ENCODE data around the gene PKP3.
"Not testable (repeated sequence)": the region's sequence is repeated elsewhere in the genome, so short reads cannot be mapped to it uniquely, and the experiment has no call there.

PKP3 gene

DNA sequence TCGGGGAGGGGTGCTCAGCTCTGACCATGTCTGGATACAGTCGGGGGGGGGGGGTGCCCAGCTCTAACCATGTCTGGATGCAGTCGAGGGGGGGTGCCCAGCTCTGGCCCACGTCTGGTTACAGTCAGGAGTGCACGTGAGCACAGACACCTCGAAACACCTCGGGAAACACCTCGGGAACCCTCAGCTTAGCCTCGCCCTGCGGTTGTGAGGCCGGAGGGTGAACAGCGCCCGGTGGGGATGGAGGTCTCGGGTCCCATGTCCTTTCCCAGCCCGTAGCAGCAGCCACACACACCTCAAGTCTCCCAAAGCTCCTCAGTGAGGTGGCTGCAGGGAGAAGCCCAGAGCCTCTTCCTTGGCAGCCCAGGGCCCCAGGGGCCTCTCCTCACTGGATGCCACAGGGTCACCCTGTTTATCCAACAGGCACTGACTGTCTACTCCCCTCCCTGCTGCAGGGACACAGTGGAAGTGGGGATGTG, 18.7 kb downstream of the PKP3 start:
- DNase-seq (ENCODE audit: low read depth): no peak

DNA sequence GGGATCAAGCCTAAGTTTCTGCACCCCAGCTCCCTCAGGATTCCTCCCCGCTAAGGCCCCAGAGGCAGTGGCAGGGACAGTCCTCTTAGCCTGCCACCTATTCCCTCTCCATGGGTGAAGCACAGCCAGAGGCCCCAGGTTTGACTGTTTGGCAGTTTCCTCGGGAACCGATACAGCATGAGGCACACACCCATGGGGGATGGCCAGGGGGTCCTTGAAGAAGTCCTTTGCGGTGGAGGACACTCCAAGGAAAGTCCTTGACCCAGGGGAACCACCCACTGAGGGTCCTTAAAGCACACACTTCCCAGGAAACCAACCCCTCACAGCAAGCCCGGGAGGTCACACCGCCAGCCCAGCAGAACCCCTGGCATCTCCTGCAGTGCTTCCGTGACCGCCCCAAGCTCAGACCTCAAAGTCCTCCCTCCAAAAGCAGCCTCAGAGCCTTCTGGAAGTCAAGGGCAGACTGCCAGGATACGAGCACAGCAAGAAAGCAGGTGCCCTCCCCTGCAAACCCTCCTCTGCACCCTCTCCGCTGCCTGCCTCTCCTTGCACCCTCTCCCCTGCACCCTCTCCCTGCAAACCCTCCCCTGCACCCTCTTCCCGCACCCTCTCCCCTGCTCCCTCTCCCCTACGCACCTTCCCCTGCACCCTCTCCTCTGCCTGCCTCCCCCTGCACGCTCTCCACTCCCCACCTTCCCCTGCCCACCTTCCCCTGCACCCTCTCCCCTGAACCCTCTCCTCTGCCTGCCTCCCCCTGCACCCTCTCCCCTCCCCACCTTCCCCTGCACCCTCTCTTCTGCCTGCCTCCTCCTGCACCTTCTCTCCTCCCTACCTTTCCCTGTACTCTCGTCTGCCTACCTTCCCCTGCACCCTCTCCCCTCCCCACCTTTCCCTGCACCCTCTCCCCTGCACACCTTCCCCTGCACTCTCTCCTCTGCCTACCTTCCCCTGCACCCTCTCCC, 19.4 kb downstream of the PKP3 start:
- DNase-seq (ENCODE audit: low read depth): no peak

DNA sequence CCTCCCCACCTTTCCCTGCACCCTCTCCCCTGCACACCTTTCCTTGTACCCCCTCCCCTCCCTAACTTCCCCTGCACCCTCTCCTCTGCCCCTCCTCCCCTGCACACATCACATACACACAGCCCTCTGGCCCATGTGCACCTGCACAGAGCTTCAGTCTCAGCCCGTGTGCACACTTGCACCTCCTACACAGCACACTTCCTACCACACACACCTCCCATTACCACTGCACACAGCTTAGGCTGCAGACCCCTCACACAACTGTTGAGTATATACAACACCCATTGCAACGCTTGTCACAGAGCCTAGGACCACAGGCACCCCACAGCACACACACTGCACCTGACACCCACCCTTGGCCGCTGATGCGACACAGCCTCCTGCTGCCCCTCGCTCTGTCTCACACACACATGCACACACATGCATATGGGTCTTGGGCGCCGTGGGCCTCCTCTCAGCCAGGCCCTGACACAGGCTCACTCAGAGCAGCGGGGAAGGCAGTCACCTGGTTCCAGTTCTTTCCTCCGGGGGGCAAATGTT, 20.4 kb downstream of the PKP3 start:
- no peak for DNase-seq (ENCODE audit: low read depth)

DNA sequence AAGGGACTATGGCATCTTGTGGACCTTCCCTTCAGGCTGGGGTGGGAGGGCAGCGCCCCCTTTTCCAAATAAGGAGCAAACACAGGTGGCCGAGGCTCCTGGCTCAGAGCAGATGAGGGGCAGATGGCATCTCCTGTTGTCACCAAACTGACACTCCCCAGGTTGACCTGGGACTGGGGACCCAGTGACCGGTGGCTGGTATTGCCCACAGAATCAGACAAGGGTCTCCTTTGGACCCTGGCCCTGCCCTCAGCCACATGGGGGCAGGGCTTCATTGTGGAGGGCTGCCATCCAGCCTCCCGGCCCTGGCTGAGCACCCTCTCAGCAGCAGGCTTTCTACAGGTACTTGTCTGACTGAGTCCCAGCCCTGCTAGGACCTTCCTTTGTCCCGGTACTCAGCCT, 21.6 kb downstream of the PKP3 start:
- DNase-seq (ENCODE audit: low read depth): no peak

DNA sequence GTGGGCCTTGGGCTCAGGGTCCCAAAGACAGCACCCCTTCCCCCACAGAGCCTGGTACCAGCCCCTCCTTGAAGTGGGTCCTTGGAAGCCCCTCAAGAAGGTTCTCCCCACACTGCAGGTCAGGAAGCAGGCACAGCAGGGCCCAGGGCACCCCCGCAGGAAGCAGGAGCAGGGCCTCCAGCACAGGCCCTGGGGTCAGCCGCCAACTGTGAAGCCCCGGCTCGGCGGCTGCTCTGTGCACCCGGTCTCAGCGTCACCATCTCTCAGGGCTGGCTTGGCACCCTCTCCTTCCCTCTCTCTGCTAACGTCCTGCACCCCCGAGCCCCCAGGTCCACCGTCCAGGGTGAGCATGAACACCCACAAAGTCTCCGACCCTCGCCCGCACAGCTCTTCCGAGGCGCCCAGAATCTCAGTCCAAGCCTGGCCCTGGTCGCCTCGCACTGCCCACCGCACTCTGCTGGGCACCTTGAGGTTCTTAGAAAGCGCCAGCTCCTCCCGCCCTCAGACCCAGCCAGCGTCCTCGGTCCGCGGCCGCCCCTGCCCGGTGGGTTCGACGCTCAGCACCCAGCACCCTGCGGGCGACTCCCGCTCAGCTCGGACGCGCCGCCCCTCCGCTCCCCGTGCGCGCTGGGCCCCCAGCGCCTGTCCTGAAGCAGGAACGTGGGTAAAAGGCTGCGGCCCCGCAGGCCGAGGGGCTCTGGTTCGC, 22.2 kb downstream of the PKP3 start:
- no peak for DNase-seq (ENCODE audit: low read depth)

DNA sequence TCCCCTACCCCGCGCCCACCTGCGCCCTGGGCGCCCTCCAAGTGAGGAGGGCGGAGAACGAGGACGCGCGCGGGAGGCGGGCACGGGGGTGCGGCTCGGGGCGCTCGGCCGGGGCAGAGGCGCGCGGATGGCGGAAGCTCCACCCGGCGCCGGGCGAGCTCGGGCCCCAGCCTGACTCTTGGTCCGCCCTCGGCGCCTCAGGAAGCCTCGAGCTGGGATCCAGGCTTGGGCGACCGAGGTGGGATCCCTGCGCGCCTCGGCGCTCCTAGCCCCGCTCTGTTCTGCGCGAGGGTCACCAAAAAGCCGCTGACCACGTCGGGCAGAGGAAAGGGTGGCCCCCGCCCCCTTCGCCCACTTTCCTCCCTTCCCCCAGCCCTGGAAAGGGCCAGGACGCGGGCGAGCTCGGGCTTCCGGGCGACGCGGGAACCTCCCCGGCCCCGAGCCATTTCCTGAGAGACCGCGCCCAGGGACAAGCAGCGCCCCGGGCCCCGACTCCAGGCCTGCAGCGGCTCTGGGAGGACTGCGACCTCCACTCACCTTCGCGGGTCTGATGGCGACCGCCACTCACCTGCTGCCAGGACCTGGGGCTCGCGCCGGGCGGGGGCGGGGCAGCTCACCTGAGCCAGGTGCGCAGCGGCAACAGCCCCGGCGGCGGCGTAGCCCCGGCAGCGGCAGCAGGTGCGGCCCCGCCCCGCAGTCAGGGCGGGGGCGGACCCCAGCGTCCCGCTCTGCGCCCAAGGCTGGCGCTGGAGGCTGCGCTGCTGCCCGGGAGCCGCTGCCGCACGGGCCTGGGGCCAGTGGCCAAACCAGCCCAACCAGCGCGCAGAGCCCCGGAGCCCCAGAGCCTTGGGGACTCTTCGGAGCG, 23.0 kb downstream of the PKP3 start:
- no peak for DNase-seq (ENCODE audit: low read depth)

DNA sequence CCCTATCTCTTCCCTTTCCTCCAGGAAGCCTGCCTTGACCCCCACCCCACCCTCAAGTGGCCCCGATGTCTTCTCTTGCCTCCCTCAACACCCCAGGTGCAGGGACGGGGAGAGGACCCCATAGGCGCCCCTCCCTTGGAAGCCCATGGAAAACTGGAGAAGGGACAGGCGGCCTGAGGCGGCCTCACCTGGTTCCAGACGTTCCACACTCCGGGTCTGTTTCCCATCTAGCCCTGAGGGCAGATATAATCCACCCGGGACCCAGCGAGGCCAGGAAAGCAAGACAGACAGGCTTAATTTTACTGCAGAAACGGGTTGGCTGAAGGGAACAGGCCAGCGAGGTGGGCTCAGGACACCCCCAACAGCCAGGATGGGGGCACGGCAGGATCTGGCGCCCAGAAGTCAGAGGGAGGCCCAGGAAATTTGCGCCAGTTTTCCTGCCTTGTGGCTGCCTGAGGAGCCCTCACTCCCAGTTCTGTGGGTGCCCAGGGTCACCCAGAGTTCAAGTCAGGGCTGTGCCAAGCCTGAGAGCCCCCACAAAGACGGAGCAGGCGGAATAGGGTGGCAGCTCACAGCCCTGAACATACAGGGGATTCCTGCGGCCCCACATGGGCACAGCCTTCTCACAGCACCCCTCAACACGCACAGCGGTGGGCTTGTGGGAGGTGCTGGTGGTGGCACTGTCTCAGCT, 23.8 kb downstream of the PKP3 start:
- DNase-seq (ENCODE audit: low read depth): no peak

DNA sequence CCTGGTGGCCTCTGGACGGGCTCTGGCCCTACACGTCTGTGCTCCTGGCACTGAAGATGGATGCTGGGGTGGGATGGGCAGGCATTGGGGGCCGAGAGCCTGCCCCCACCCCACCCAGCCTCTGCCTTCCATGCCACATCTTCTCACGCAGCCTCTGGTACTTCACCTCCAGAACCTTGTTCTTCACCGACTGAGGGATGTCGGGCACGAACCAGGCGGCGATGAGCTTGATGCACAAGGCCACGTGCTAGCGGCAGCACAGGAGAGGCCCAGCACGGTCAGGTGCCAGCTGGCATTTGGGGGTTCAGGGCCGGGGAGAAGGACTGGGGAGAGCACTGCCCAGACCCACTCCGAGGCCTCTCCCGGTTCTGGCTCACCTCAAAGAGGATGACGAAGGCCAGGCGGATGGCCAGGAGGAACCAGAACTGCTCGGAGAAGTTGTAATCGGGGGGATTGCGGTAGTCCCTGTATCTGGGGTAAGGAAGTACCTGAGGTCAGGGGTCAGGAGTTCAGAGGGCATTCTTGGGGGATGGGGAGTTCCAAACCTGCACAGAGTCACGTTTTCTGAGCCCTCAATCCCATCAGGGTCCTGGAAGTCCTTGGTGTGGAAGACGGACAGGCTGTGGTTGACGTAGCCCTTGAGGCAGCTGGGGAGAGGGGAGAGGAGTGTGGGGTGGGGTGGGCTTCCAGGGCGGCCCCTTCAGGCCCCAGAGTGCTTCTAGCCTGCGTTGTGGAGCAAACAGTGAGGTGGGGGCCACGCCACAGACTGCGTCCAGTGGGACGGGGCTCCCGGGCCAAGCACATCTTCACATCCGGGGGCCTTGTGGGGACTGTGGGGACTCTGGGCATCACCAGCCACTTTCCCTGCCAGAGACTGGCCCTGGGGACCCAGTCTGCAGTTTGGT, 24.6 kb downstream of the PKP3 start:
- no peak for DNase-seq (ENCODE audit: low read depth)

DNA sequence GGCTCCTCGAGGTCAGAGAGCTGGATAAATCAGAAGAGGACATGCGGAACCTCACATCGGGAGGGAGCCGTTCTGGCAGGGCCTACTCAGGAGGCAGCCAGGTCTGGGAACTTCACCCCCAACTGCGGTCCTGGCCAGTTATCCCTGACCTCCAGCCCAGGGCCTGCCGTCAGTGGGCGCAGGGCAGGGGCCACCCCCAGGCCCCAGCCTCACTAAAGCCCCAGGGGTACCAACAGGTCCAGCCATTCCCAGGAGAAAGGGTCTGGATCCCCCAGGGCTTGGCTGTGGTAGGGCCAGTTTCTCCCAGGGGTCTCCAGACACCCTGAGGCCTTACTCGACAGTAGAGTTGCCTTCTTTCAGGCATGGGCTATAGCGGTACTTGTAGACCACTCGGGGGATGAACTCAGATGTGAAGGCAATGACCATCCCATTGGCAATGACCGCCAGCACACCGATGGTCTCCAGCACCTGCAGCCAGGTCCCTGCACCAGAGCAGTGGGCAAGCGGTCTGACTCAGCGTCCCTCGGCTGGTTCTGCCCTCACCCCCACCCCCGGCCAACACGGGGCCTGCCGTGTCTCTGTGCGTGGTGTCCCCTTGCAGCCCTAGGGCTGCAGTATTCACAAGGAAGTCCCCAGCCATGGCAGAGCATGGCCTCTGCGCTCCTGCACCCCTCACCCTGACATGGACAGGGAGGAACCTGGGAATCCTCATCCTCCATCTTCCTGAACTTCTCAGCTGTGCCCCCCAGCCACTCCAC, 25.4 kb downstream of the PKP3 start:
- DNase-seq (ENCODE audit: low read depth): no peak

DNA sequence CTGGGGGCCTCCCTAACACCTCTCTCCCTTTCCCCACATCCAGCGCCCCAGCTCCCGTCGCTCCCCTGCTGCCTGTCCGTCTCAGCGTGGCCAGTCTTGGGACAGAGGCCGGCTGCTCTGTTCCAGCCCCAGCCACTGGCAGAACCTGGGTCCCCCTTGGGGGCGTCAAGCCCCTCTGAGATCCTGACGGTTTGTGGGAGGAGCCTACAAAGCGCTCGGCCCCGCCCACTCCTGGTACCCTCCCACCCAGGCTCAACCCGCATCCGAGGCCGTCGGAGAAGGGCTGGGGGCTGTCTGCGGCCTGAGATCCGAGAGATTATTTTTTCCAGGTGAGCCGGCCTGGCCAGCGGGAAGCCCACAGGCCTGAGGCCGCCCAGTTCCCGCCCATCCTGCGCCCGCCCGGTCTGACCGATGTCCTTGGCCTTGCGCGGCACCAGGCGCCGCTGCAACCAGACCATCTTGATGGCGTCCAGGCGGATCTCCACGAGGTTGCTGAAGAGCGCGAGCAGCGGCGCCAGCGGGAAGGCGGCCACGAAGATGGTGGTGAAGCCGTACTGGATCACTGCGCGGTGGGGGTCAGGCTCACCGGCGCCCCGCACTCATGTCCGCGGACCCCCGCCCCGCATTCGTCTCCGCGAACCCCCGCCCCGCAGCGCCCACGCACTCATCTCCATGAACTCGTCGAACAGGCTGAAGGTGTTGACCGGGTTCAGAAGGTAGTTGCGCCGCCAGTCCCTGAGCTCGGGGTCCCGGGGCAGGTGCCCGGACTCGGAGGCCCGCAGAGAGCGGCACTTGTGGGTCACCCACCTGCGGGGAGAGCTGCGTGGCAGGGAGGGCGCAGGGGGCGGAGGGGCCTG, 26.3 kb downstream of the PKP3 start:
- no peak for DNase-seq (ENCODE audit: low read depth)

DNA sequence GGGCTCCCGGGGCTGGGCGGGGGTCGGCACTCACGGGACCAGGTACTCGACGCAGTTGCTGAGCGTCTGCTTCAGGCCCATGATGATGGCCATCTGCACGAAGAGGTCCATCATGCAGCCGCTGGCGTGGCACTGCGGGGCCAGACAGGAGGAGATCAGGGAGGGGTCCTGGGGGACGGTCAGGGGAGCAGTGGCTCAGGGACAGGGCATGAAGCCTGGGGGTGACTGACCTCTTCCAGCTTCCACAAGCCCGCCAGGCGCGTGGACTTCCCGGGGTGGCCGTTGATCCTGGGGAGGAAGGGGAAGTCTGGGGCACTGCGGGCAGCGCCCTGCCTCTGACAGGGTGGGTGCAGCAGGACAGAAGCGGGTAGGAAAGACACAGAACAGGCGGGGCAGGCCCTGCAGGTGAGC, 26.9 kb downstream of the PKP3 start:
- DNase-seq (ENCODE audit: low read depth): no peak

DNA sequence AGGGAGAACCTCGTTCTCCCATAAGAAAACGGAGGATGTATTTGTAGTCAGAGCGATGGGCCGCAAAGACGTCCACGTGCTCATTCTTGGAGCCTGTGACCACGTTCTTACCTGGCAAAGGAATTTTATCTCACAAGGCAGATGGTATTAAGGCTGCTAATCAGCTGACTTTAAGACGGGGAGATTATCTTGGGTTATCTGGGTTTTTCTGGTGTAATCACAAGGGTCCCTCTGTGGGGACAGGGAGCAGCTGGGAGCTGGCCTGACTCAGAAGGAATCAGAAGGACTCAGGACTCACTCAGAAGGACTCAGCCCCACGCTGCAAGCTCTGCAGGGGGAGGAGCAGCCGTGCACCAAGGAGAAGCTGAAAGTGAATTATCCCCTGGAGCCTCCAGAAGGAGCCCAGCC, 28.2 kb downstream of the PKP3 start:
- no peak for DNase-seq (ENCODE audit: low read depth)

DNA sequence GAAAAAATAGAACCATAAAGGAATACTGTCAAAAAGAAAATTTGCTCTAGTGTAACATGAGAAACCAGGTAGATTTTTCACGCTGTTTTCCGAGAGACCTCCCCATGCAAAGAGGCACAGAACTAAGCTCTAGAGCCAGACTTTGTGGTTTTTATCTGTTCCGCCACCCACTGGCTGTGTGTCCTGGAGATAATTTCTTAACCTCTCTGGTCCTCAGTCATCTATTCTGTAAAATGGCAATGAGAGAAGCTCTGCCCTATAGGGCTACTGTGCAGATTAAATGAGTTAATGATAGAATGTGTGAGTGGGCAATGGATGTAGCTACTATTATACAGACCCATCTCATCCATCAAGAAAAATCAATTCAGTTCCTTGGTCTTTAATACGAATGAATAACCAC, 30.2 kb downstream of the PKP3 start:
- no peak for DNase-seq (ENCODE audit: low read depth)

DNA sequence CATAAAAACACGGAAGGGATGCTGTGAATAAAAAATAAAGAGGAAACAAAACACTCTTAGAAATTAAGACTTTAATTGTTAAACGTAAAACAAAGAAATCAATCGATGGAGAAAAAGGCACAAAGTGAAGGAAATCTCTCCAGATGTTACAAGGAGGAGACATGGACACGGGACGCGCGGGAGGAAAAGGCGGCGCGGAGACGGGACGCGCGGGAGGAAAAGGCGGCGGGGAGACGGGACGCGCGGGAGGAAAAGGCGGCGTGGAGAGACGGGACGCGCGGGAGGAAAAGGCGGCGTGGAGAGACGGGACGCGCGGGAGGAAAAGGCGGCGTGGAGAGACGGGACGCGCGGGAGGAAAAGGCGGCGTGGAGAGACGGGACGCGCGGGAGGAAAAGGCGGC, 30.8 kb downstream of the PKP3 start:
- not testable (repeated sequence) for DNase-seq (ENCODE audit: low read depth)

DNA sequence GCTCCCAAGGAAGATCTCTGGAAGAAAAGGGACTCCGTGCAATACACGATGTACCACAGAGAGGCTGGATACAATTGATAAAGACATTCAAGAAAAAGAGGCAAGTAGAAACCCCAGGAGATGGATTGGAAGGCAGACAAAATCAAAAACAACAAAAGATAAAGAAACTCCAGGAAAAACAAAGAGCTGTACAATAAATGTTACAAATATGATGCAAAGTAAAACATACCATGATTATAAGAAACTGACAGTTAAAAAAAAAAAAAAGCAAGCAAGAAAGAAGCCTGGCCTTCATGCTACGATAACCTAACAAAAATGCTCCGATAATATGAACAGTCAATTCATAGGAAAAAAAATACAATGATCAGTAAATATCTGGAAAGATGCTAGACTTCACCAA, 31.3 kb downstream of the PKP3 start:
- no peak for DNase-seq (ENCODE audit: low read depth)

DNA sequence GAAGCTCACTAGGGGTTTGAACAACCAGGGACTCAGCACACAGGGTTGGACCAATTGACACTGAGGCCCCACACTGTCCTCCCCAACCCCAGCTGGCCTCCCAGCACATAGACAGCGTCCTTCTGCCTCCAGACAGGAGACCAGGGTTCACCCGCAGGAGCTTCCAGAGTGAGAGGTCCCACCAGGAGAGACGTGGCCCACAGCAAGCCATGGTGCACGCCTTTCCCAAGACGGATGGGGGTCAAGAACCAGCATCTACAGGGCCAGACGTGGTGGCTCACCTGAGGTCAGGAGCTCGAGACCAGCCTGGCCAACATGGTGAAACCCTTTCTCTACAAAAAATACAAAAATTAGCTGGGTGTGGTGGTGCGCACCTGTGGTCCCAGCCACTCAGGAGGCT, 32.8 kb downstream of the PKP3 start:
- no peak for DNase-seq (ENCODE audit: low read depth)

DNA sequence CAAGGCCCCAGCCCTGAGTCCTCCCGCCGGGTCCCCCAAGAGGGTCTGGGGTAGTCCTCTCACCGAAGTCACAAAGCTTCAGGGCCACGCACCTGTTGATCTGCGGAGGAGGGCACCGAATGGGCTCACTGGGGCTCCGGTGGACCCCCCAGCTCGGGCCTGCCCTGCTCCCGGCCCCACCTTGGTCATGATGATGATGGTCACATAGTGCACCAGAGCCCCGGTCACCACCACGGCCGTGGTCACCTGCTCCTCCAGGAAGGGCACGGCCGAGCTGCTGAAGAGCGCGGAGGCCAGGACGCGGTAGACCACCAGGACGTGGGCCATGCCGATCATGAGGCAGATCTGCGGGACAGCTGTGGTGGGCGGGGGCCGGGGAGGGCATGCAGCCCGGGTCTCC, 34.3 kb downstream of the PKP3 start:
- no peak for DNase-seq (ENCODE audit: low read depth)

DNA sequence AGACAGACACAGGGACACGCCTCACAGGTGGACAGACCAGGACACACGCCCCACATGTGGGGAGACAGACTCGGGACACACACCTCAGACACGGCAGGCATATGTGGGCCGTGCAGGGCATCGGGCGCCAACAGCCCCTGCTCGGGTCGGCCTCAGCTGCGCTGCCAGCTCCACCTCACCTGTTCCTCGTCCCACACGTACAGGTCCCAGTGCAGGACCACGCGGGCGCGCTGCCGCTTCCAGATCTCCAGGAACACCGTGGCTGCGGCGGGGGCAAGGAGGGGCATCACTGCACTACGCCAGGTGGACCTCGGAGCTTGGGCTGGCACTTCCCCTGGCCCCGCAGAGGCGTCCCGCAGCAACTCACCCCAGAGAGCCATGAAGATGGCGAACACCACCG, 35.4 kb downstream of the PKP3 start:
- no peak for DNase-seq (ENCODE audit: low read depth)
